CD4-positive, alpha-beta T cell (primary cell): ENCODE results near the gene ABCD3. TPM values are rescaled to one million over a fixed set of nuclear protein-coding genes. Genes with fewer than 3 reads are reported as not detected.

Experiments used
- ATAC-seq: fragments of 200-7000 bp; cut with Tn5 transposase; one replicate; pipeline ENCODE4 v1.10.0; 2022; ENCODE audit warnings: mild to moderate bottlenecking; ENCODE audit not compliant: poor library complexity
- CTCF ChIA-PET: fragments of 350-600 bp; sonication (Branson Sonifier 250); formaldehyde crosslinking; loops from one replicate; lab custom pipeline; 2021; ENCODE audit warnings: antibody characterized with exemption, inconsistent platforms; lab: Charles Lee
- POLR2A ChIA-PET: fragments of 350-600 bp; sonication (Branson Sonifier 250); formaldehyde crosslinking; loops from one replicate; lab custom pipeline; 2021; ENCODE audit warnings: antibody characterized with exemption, inconsistent platforms; lab: Charles Lee
- DNase-seq, 14 experiments: peaks; one replicate each; pipeline ENCODE4 v3.0.0-alpha.2; 2013 to 2020; ENCODE audit warnings: mixed read lengths in 2 of 14
- H3K27ac ChIP-seq, 2 donors: one replicate each; pipeline versions ENCODE4 v1.5.1 to v1.7.0; 2013; ENCODE audit warnings: low read length in 2 of 2, low read depth in 1 of 2, mild to moderate bottlenecking in 1 of 2
- H3K27me3 ChIP-seq, 2 experiments: 1 replicate in 1 of 2; 2 replicates in 1 of 2; pipeline versions ENCODE4 v1.6.1 to v1.7.0; 2013; ENCODE audit warnings: low read length in 2 of 2, control low read depth in 1 of 2, mild to moderate bottlenecking in 1 of 2, moderate library complexity in 1 of 2; ENCODE audit not compliant: insufficient read depth in 2 of 2, control insufficient read depth in 1 of 2
- H3K36me3 ChIP-seq: one replicate; pipeline ENCODE4 v1.6.1; 2013; ENCODE audit warnings: low read length, control low read depth; ENCODE audit not compliant: insufficient read depth
- H3K4me1 ChIP-seq: one replicate; pipeline ENCODE4 v1.6.1; 2013; ENCODE audit warnings: low read length, control low read depth; ENCODE audit not compliant: insufficient read depth
- H3K4me3 ChIP-seq: one replicate; pipeline ENCODE4 v1.5.1; 2013; ENCODE audit warnings: mild to moderate bottlenecking, low read length, moderate library complexity
- H3K9me3 ChIP-seq, 2 experiments: 1 replicate in 1 of 2; 2 replicates in 1 of 2; pipeline versions ENCODE4 v1.6.1 to v1.7.0; 2013; ENCODE audit warnings: low read length in 2 of 2, mild to moderate bottlenecking in 2 of 2, control low read depth in 1 of 2, moderate library complexity in 1 of 2; ENCODE audit not compliant: control insufficient read depth in 1 of 2, insufficient read depth in 1 of 2
- H3K27ac Mint-ChIP-seq: one replicate; pipeline ENCODE4 v1.8.0; 2020; ENCODE audit warnings: mixed read lengths
- H3K27me3 Mint-ChIP-seq: one replicate; pipeline ENCODE4 v1.8.0; 2021; ENCODE audit warnings: mixed read lengths
- H3K36me3 Mint-ChIP-seq: one replicate; pipeline ENCODE4 v1.8.0; 2021; ENCODE audit warnings: low read depth, mixed read lengths
- H3K4me1 Mint-ChIP-seq: one replicate; pipeline ENCODE4 v1.8.0; 2021; ENCODE audit warnings: low read depth, mixed read lengths
- H3K4me3 Mint-ChIP-seq: one replicate; pipeline ENCODE4 v1.8.0; 2020; ENCODE audit warnings: mild to moderate bottlenecking, mixed read lengths
- H3K9me3 Mint-ChIP-seq: one replicate; pipeline ENCODE4 v1.8.0; 2020; ENCODE audit warnings: mixed read lengths
- CTCF ChIP-seq: fragments of 200-600 bp; IDR thresholded peaks from one replicate; pipeline ENCODE4 v1.8.0; 2022; ENCODE audit warnings: antibody characterized with exemption, mild to moderate bottlenecking
- intact Hi-C, 2 experiments: fragments of 100-400 bp; cut with DNase I in 1 of 2; cut with micrococcal nuclease in 1 of 2; formaldehyde crosslinking; loops; one replicate each; pipeline versions ENCODE4 v1.15.1 to v1.9.0; 2023 to 2025; cut with DNase I, micrococcal nuclease
- total RNA-seq, 174 experiments: library from RNA in 2 of 174; stranded (reverse) in 2 of 174; gene quantifications; one replicate each; pipeline ENCODE4 v1.2.3 and lab custom pipeline; 2021 to 2026

ABCD3 gene
- total RNA-seq, 2 experiments from 2014 or later = 13.0 to 13.5 TPM

GRCh38 chr1:94515296-94515947, 97.2 kb downstream of the ABCD3 start:
- CTCF ChIA-PET = no interaction called here
- no peak overlapping the region for H3K4me3 ChIP-seq
- Mint-ChIP-seq H3K4me3 (no peak overlapping the region), H3K36me3 (peaks cover 72% of the 10 kb centered on the region), H3K9me3 (no peaks in the 10 kb centered on the region), H3K27ac (no peak overlapping the region), H3K4me1 (no peaks in the 10 kb centered on the region), H3K27me3 (no peaks in the 10 kb centered on the region)
- DNase-seq = no peak
- no peaks in the 10 kb centered on the region for H3K4me1 ChIP-seq
- no peaks in the 10 kb centered on the region for H3K27me3 ChIP-seq
- ATAC-seq = no peak
- intact Hi-C loops = no loop called here
- H3K36me3 ChIP-seq = peaks cover 10% of the 10 kb centered on the region
- H3K9me3 ChIP-seq = no peaks in the 10 kb centered on the region
- TF ChIP-seq CTCF = no peak
- POLR2A ChIA-PET = no interaction called here
- no peak overlapping the region for H3K27ac ChIP-seq

- no peak for ATAC-seq
- H3K9me3 Mint-ChIP-seq = no peaks in the 10 kb centered on the region
- intact Hi-C loops = no loop called here
- H3K27me3 ChIP-seq = no peaks in the 10 kb centered on the region
- H3K9me3 ChIP-seq = no peaks in the 10 kb centered on the region
- no peak overlapping the region for H3K27ac Mint-ChIP-seq
- no peak overlapping the region for H3K4me3 ChIP-seq
- no peaks in the 10 kb centered on the region for H3K27me3 Mint-ChIP-seq
- H3K27ac ChIP-seq = no peak overlapping the region
- no peaks in the 10 kb centered on the region for H3K4me1 ChIP-seq
- peaks cover 10% of the 10 kb centered on the region for H3K36me3 ChIP-seq
- no peak overlapping the region for H3K4me3 Mint-ChIP-seq
- H3K4me1 Mint-ChIP-seq = no peaks in the 10 kb centered on the region
- H3K36me3 Mint-ChIP-seq = peaks cover 52% of the 10 kb centered on the region
- DNase-seq = no peak
- no peak for TF ChIP-seq CTCF
- ChIA-PET POLR2A (no interaction called here), CTCF (no interaction called here)
Measured at GRCh38 chr1:94519351-94519750, 101.2 kb downstream of the ABCD3 start.

GRCh38 chr1:94522304-94522703, 104.1 kb downstream of the ABCD3 start:
- no peak for ATAC-seq
- H3K4me1 ChIP-seq = no peaks in the 10 kb centered on the region
- Mint-ChIP-seq H3K27ac (no peak overlapping the region), H3K4me3 (no peak overlapping the region), H3K9me3 (no peaks in the 10 kb centered on the region), H3K27me3 (no peaks in the 10 kb centered on the region), H3K4me1 (no peaks in the 10 kb centered on the region), H3K36me3 (peaks cover 24% of the 10 kb centered on the region)
- no peaks in the 10 kb centered on the region for H3K9me3 ChIP-seq
- TF ChIP-seq CTCF = no peak
- no peak overlapping the region for H3K27ac ChIP-seq
- H3K27me3 ChIP-seq = no peaks in the 10 kb centered on the region
- ChIA-PET CTCF (no interaction called here), POLR2A (no interaction called here)
- no peak for DNase-seq
- H3K4me3 ChIP-seq = no peak overlapping the region
- peaks cover 3% of the 10 kb centered on the region for H3K36me3 ChIP-seq
- intact Hi-C loops = no loop called here
